AG04449 (cell line): ENCODE data around the gene DDO.

Experiments used
- CTCF ChIA-PET: fragments of 350-600 bp; formaldehyde crosslinking; extraction: SDS; loops from one replicate; lab custom pipeline; 2021; ENCODE audit warnings: antibody characterized with exemption; lab: Yijun Ruan, JAX
- POLR2A ChIA-PET: fragments of 400-600, 350-600 bp; formaldehyde crosslinking; extraction: SDS; loops from one replicate; lab custom pipeline; 2020; ENCODE audit warnings: antibody characterized with exemption, inconsistent platforms; lab: Yijun Ruan, JAX
- DNase-seq: peaks from one replicate; pipeline ENCODE4 v3.0.0-alpha.2; 2010; ENCODE audit warnings: low read depth, low spot score
- H3K4me3 ChIP-seq: 2 replicates; pipeline ENCODE4 v1.5.1; 2011; ENCODE audit warnings: low read depth, mild to moderate bottlenecking, control low read depth, low read length
- TF ChIP-seq, protein P1 (sequence below): IDR thresholded peaks from one replicate; pipeline ENCODE4 v1.5.1; 2011; ENCODE audit warnings: mild to moderate bottlenecking, moderate library complexity, low read length, control low read depth, inconsistent platforms; ENCODE audit not compliant: insufficient read depth; ENCODE audit errors: missing control alignments

DDO gene

GRCh38 chr6:110439356-110439755, 24.0 kb upstream of the DDO start:
- ChIA-PET CTCF (no interaction called here), POLR2A (no interaction called here)
- TF ChIP-seq, protein P1, sequence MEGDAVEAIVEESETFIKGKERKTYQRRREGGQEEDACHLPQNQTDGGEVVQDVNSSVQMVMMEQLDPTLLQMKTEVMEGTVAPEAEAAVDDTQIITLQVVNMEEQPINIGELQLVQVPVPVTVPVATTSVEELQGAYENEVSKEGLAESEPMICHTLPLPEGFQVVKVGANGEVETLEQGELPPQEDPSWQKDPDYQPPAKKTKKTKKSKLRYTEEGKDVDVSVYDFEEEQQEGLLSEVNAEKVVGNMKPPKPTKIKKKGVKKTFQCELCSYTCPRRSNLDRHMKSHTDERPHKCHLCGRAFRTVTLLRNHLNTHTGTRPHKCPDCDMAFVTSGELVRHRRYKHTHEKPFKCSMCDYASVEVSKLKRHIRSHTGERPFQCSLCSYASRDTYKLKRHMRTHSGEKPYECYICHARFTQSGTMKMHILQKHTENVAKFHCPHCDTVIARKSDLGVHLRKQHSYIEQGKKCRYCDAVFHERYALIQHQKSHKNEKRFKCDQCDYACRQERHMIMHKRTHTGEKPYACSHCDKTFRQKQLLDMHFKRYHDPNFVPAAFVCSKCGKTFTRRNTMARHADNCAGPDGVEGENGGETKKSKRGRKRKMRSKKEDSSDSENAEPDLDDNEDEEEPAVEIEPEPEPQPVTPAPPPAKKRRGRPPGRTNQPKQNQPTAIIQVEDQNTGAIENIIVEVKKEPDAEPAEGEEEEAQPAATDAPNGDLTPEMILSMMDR, result no peak
- no peak for DNase-seq
- H3K4me3 ChIP-seq, result no peak overlapping the region

GRCh38 chr6:110434961-110435602, 19.7 kb upstream of the DDO start:
- no peak overlapping the region for H3K4me3 ChIP-seq
- ChIA-PET POLR2A (no interaction called here), CTCF (no interaction called here)
- TF ChIP-seq, protein P1, result no peak
- no peak for DNase-seq

GRCh38 chr6:110432285-110432900, 17.0 kb upstream of the DDO start:
- no peak for DNase-seq
- ChIA-PET CTCF (no interaction called here), POLR2A (no interaction called here)
- TF ChIP-seq, protein P1, result no peak
- H3K4me3 ChIP-seq, result no peak overlapping the region

DNA sequence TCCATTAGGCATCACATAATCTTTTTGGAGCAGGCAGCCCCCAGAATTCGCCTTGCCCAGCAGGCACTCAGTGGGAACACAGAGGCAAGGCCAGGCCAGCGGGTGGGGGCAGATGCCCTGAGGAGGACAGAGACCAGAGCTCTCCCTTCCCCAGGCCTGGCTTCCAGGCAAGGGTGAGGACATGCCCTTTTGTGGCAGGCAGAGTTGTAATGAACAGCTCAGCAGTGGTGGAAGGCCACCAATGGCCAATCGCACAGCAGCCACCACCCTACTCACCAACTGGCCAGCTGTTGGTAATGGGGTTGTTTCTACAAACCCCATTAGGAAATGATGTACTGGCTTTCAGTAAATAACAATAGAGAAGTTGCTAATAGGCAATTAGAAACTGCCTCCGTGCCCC, 15.4 kb upstream of the DDO start:
- no peak for DNase-seq
- TF ChIP-seq, protein P1, result no peak
- H3K4me3 ChIP-seq, result no peak overlapping the region
- ChIA-PET POLR2A (no interaction called here), CTCF (no interaction called here)

GRCh38 chr6:110430236-110430635, 14.9 kb upstream of the DDO start:
- CTCF ChIA-PET, result no interaction called here
- POLR2A ChIA-PET, result no interaction called here
- H3K4me3 ChIP-seq, result no peak overlapping the region
- DNase-seq, result no peak
- TF ChIP-seq, protein P1, result no peak

DNA sequence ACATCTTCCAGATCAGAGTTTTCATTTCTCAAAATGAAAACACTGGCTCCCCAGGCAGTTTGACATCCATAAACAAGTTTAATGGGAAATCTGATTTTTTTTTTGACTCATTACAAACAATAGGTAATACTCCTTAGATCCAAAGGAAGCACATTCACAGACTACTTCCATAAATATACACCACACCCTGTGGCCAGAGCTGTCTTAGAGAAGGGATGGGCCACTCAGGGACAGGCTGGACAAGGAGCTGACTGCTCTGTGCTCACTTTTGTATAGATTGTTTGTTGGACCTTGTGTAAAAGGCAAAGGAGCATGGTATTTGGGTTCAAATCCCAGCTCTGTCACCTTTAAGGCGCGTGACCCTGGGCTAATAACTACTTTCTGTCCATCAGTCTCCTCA, 12.8 kb upstream of the DDO start:
- POLR2A ChIA-PET, result no interaction called here
- CTCF ChIA-PET, result no interaction called here

More for the DNA sequence above, 12.8 kb upstream of the DDO start:
- TF ChIP-seq, protein P1, result no peak
- H3K4me3 ChIP-seq, result no peak overlapping the region
- no peak for DNase-seq
